Aortic smooth muscle cell (primary cell): ENCODE measurements around the gene NXPE1. TPM values are rescaled to one million over a fixed set of nuclear protein-coding genes. Genes with fewer than 3 reads are reported as not detected.

Experiments
- total RNA-seq: library from RNA; depleted of rRNA; stranded (reverse); fragments of >200 nt; gene quantifications from 2 replicates; pipeline ENCODE4 v1.2.3, GENCODE V29; 2014

The NXPE1 gene
- not detected in 2 replicates for total RNA-seq

DNA sequence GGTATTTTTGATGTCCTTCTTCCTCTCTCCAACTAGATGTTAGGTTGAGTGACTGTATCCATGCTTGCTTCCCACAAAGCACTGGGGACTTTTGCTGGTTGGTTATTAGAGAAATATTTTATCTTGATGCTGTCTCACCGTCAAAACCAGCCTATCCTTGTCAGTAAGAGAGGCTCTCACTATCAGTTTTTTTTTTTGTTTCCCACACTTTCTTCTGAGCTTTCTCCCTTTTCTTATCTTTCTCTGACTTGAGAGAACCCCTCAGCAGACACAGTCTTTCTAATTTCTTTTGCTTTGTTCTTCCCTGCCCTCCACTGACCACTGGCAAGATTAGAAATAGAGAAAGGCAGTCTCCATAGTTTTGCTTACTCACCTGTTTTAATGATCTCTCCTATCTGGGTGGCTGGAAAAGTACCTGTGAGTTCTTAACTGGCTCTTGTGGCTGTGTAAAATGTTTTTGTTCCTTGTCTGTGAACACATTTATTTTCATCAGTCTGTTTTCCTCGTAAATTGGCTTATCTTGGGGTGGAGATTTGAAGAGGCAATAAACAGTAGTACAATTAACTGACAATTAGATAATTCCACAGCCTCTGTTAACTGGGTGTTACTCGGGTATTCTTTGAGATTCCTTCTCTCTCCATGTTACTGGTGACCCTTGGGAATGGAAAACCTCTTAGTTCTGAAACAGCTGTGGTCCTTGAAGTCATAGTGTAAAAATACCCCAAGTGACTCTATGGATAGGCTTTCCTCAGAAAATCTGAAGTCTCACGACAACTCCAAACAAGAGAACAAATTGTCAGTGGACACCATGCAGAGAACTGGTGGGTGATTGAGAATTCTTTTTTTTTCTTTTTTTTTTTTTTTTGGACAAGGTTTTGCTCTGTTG, at the start of gene NXPE1:
Gene NXPE1 (minus strand): TSS at position 457 of the 886 bp plus-strand sequence. CDS start 8,680 bp downstream, outside the sequence.

DNA sequence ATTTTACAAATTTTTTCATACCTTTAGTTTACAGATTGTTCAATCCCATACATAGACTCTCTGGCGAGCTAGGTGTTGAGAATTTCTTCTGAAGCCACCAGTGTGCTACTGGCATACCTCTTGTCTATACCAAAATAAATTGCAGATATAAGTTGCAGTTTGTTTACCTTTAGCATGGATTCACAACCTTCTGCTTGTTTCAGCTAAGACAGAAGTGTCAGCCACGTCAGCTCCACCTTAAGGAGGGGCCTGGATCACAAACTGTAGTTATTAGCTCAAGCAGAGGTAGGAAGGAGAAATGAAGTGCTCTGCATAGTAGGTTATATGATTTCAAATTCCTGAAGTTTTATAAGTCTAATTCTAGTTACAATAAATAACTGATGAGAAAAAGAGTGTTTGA, 35.9 kb upstream of the NXPE1 start, which contains the start of gene NXPE4:
Gene NXPE4 (minus strand): TSS at position 216 of the 400 bp plus-strand sequence. CDS start 1,027 bp downstream, outside the sequence.

Other genes with a start within 250 kb of the NXPE1 start
- 3.0 and 3.4 TPM in 2 replicates for gene C11orf71, start 159.4 kb downstream of the NXPE1 start, total RNA-seq
- gene RBM7, start 159.2 kb downstream of the NXPE1 start, total RNA-seq, result 26.6 and 48.4 TPM in 2 replicates
- gene REXO2, start 120.4 kb downstream of the NXPE1 start, total RNA-seq, result 193 and 205 TPM in 2 replicates
- gene NXPE4, start 35.9 kb upstream of the NXPE1 start, total RNA-seq, result not detected in 2 replicates
- gene NXPE2, start 118.6 kb upstream of the NXPE1 start, total RNA-seq, result 0.06 and 0.13 TPM in 2 replicates